Fibroblast of skin of right biceps (primary cell): ENCODE data around the gene VEGFB.

Experiments used
- DNase-seq: peaks from one replicate; pipeline ENCODE4 v3.0.0-alpha.2; 2013

Gene VEGFB

DNA sequence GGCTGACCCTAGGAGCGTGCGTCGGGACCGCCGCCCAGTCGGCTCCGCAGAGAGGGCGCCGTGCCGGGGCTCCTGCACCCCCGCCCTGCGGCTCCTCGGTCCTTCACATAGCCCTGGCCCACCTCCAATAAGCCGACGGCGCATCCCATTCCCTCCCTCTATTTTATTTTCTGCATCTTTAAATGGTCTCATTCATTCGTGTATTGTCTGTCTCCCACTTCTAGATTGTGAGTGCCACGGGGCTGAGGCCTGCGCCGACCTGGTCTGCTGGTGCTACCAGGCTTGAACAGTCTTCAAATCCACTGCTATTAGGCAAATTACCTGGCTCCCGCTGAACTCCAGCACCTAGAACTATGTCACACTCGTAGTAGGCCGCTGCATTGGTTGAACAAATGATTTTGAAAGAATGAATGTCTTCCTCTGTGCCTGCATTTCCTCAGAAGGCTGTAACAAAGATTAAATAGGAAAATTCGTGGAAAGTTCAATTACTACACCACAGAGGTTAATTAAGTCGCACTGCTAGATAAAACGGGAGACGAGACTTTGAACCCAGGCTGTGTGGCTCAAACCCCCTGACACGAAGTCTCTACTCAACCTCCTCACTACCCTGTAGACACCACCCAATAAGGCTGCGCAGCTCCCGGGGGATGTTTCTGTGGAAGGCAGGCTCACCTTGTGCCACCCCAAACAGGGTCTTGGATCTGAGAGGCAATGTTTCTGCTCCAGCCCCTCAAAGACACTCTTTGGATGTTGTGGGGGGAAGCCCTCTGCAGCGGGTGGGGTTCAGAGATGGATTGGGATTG, 13.5 kb downstream of the VEGFB start:
- DNase-seq: no peak

DNA sequence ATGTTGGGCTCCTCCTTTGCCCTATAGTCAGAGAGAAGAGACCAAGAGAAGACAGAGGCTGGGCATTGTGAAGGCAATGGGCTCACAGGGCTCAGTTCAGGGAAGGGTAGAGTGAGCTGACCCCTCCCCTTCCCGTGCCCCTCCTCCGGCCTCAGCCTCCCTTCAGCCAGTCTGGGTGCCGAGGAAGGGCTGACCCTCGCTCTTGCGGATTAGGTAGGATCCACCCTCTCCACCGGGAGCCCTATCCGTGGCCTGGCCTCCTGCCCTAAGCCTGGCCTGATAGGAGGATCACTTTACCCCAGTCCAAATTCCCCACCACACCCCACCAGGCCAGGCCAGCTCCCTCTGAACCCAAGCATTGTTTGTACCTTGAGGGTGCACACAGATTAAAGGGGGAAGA, 14.2 kb downstream of the VEGFB start:
- DNase-seq: no peak

DNA sequence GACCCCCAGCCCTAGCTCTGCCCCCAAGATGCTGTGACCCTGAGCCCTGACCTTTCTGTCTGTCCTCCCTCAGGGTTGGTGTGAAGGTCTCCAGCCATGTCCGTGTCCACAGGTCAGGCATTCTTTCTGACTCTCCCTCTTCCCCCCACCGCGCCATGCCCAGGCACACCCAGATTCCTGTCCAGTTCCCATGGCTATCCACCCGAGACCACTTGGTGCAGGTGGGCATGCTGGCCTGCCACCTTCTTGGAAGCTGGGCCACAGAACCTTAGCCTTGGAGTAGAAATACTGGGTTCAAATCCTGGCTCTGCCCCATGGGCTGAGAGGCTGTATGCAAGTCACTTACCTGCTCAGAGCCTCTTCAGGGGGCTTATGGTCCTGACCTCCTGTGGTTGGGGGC, 14.7 kb downstream of the VEGFB start:
- no peak for DNase-seq

DNA sequence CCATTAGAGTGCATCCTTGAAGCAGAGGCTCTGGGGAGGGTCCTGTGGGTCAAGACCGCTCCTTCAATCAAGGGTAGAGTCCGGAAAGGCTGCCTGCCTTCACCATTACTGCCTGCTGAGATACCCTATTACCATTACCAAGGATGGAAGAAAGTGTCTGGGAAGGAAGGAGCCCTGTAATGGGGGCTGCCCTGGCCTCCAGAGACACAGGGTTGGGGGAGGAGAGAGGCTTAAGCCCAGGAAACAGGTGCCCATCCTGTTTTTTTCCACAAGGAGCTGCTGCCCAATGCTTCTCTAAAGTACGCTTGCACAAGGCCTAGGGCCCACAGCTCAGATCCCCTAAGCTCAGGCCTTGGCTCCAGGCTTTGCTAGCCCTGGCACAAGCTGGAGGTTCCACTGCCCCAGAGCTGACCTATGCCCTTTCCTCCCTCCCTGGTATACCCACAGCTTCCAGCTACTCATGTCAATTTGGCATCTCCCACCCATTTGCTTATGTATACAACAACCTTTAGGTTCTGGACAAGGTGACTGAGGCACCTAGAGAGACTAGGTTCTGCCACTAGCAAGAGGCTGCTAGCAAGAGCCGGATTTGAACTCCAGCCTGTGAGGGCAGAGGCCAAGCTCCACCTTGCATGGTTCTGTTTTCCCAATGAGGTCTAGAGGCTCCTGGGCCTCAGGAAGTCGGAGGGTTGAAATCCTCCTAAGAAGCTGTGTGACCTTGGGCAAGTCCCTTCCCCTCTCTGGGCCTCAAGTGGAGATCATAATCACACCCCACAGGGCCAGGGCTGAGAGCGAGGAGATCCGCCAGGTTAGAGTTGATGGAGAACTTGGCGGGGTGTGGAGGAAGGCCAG, 15.4 kb downstream of the VEGFB start:
- no peak for DNase-seq

DNA sequence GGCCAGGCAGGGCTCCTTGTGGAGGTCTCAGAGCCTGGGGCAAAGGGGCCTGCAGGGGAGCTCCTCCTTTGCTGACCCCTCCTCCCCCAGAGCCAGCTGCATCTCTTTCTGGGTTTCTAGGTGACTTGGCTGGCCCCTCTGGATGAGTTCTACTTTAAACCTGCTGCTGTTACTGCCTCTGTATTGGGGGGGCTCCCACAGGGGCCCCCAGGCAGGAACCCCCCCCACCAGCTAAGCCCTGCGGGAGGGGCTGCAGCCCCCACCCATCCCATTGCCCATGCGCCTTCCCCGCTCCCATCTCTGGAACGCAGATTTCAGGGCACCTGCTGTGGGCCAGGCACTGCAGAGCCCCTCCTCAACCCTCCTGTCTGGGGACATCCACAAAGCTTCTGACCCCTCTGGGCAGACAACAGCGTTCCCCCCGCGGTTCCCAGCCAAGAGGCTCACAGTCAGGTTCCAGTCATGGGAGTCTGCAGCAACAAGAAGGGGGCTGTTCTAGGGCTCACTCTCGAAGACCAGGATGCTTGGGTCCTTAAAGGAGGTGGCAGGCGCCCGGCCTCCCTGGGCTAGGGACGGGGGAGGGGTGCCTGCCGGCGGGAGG, 16.1 kb downstream of the VEGFB start:
- no peak for DNase-seq

DNA sequence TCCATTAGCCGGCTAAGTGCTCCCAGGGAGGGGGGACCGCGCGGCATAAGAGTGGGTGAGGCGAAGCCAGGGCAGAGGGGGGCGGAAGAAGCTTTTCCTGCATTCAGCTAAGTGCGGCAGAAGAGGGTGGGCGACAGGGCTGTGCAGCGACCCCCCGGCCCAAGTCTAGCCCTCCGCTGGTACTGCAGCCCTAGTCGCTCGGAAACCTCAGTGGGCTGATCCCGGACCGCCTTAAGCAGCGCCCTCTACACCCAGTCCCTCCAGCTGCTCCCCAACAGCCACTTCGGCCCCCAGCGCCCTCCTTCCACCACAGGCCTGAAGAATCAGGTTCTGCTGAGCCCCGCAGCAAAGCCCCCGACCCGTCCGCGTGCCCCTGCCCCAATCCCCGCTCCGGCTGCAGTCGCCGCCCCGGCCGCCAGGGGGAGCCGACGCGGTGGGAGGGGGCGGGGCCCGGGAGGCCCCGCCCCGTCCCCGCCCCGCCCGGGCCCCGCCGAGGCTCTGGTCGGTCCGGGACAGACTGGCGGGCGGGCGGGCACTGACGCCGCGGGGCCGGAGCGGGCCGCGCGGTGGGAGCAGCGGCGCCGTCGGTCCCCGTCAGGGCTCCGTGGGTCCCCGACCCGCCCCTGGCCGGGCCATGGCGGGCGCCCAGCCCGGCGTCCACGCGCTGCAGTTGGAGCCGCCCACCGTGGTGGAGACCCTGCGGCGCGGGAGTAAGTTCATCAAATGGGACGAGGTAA, 16.8 kb downstream of the VEGFB start, which contains the start of gene PLCB3:
PLCB3 (plus strand) TSS at position 515 of the 737 bp plus-strand sequence; CDS start at position 635, 120 bp downstream.
- DNase-seq: peak; percentile 54

DNA sequence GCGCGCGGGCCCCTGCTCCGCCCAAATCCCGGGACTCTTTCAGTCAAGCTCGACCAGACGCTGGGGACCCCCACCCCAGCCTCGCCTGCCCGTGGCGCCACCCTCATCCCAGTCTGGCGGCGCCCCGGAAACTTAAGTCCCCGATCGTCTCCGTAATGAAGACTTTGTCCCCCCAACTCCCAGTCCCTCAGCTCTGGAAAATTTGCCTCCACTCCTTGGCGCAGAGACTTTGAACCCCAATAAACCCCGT, 17.3 kb downstream of the VEGFB start:
- DNase-seq: no peak

DNA sequence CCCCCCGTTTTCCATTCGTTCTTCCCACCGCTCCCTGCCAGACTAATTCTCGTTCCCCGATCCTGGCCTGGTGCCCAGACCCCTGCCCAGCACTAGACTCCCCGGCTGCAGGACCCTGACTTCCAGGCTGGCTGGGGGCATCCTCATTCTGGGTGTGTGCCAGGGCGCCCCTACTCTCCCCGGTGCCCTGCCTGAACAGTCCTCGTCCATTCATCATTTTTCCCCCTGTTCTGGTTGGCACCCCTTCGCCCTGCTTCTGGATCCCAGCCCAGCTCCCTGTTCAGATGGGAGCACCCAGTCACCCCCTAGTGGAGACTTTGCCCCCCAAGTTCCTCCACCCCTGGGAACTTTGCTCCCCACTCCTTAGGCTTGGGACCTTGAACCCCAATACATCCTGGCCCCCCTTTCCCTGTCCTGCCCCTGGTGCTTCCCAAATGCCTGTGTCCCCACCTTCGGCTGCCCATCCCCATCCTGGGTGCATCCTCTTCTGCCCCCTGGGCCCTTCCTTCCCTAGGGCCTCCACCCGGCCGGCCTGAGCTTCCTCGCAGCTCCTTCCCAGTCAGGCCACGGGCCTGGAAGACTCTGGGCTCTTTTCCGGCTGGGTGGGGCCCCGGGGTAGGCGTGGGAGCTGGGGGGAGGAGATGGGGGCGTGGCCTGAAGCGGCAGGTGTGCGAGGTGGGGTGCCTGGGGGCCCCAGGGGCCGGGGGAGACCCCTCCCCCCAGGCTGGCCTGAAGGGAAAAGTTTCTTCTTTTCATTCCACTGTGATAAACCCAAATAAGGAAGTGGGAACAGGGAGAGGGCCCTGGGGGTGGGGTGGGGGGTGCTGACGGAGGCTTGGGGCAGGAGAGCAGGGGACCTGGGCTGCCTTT, 17.9 kb downstream of the VEGFB start:
- DNase-seq: peak; percentile 42

DNA sequence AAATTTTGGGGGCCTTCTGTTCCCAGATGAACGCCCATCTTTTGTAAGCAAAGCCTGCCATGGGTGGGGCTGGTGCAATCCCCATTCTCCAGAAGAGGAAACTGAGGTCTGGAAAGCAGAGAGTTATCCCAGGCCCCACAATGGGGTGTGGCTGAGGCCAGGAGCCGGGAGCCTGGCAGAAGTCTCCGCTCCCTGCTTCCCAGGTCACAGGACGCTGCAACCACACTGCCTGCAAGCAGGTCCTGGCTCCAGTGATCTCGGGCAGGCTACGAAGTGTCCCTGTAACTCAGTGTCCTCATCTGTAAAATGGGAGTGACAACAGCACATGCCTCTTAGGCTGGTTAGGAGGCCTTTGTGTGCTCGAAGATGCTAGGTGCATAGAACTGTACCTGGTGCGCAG, 18.7 kb downstream of the VEGFB start:
- no peak for DNase-seq

DNA sequence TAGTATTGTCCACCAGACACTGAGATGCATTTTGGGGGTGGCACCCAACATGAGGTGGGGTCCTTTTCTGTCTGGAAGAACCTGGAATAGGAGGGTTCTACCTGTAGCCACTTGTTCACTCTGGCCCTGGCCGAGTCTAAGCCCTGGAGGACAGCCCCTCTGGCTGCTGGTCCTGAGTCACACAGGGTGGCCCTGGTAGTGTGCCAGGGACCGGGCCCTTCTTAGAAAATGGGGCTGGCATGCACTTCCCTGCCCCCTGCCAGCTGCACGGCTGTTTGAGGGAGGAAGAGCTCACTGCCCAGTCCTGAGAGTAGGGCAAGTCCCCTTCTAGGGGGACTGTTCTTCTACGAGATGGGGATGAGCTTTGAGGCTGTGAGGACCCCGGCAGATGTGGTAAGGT, 19.1 kb downstream of the VEGFB start:
- DNase-seq: no peak

DNA sequence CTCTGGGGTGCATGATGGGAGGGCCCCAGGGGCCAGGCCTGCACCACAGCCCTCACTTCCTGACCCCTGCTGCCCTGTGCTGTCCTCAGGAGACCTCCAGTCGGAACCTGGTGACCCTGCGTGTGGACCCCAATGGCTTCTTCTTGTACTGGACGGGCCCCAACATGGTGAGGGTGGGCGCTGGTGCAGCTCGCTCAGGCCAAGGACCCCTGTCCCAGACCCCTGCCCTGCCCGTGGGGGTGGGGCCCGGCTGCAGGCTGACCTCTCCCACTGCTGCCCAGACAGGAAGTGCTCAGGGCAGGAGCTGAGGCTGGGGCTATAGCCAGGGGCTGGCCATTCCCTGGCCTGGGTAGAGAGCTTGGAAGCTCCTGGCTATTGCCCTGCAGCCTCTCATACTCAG, 19.9 kb downstream of the VEGFB start:
- DNase-seq: no peak

DNA sequence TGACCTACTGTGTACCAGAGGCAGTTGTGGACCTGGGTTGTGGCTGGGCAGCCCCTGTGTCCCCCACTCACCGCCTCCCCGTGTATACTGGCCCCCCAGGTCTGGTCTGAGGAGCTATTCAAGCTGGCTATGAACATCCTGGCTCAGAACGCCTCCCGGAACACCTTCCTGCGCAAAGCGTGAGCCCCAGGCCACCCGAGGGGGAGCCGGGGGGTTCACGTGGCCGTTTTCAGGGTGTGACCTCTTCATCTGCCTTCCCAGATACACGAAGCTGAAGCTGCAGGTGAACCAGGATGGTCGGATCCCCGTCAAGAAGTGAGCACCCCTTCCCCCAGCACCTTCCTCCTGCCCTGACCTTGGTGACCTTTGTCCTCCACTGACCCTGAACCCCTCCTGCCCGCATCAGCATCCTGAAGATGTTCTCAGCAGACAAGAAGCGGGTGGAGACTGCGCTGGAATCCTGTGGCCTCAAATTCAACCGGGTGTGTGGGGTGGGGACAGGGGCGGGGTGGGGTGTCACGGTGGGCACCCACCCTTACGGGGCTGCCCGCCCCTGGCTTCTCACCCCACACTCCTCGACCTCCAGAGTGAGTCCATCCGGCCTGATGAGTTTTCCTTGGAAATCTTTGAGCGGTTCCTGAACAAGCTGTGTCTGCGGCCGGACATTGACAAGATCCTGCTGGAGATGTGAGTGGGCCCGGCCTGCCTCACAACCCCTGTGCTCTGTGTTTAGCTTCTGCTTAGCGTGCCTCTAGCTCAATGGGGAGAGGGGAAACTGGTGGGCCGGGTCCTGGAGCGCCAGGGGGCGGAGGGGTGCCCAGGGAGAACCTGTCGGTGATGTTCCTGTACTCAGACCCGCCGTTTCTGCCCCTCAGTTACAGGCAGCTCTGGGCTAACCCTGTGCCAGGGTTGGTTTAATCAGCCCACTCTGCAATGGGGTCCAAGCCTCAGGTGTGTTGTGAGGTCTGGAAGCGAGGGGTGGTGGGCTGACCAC, 21.0 kb downstream of the VEGFB start:
- DNase-seq: no peak

DNA sequence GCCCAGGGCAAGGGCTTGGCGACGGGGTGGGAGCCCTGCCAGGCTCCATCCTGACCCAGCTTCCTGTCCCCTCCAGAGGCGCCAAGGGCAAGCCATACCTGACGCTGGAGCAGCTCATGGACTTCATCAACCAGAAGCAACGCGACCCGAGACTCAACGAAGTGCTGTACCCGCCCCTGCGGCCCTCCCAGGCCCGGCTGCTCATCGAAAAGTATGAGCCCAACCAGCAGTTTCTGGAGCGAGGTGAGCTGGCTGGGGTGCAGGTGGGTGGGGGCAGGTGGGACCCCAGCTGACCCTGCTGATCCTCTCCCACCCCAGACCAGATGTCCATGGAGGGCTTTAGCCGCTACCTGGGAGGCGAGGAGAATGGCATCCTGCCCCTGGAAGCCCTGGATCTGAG, 21.9 kb downstream of the VEGFB start:
- DNase-seq: no peak

DNA sequence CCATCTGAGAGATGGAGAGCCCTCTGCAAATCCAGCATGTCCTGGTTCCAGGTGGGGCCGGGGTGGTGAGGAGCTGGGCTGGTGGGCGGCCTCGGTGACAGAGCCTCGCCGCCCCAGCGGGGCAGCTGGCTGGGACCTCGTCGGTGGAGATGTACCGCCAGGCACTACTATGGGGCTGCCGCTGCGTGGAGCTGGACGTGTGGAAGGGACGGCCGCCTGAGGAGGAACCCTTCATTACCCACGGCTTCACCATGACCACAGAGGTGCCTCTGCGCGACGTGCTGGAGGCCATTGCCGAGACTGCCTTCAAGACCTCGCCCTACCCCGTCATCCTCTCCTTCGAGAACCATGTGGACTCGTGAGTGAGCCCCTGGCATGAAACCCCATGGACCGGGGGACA, 24.0 kb downstream of the VEGFB start:
- DNase-seq: no peak

DNA sequence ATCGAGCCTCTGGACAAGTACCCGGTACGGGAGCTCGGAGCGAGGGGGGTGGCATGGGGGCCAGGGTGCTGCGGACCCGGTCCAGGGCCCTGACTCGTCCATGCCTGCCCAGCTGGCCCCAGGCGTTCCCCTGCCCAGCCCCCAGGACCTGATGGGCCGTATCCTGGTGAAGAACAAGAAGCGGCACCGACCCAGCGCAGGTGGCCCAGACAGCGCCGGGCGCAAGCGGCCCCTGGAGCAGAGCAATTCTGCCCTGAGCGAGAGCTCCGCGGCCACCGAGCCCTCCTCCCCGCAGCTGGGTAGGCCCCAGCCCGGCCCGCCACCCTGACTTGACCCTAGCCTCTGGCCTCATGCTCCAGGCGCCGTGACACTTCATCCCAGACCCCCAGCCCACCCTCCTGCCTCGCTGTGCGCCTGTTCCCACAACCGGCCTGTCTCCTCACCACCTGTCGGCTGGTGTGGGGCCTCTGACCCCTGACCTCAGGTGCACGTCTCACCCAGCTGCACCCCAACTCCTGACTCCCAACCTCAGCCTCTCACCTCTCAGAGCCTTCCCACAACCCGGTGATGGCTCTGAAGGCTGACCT, 24.7 kb downstream of the VEGFB start:
- DNase-seq: no peak

DNA sequence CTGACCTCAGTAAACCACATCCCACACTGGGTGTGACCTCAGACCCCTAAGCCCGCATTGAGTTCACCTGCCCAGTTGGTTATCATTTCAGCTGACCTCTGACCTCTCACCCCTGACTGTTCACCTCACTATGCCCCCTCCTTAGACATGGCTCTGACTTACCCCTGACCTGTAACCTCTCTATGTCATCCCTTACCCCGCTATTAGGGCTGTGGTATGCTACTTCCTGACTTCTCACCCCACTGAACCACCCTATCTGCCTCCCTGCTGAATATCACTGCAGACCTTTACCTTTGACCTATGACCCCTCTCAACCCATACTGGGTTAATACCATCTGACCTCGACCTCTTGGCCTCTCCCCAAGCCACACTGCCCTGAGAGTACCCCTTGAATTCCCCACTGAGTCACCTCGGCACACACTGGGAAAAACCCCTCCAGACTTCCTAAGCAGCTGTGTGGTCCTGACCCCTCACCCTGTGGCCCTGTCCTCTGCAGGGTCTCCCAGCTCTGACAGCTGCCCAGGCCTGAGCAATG, 25.2 kb downstream of the VEGFB start:
- DNase-seq: no peak

DNA sequence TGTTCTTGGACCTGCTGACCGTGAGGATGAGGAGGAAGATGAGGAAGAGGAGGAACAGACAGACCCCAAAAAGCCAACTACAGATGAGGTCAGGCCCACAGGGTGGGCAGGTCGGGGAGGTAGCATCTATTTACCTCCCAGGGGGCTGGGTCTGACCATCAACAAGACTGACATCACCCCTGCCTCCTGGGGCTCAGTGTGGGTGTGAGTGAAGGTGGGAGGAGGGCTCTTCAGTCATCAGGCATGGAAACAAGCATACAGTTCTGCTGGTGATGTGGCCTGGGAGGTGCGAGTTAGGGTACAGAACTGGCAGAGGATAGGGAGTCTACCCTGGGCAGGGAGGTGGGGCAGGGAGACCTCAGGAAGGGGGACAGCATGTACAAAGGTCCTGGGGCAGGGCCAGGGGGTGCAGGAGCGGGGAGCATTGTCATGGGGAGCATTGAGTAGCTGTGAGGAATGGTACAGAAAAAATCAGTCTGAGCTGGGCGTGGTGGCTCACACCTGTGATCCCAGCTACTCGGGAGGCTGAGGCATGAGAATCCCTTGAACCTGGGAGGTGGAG, 25.8 kb downstream of the VEGFB start:
- no peak for DNase-seq

DNA sequence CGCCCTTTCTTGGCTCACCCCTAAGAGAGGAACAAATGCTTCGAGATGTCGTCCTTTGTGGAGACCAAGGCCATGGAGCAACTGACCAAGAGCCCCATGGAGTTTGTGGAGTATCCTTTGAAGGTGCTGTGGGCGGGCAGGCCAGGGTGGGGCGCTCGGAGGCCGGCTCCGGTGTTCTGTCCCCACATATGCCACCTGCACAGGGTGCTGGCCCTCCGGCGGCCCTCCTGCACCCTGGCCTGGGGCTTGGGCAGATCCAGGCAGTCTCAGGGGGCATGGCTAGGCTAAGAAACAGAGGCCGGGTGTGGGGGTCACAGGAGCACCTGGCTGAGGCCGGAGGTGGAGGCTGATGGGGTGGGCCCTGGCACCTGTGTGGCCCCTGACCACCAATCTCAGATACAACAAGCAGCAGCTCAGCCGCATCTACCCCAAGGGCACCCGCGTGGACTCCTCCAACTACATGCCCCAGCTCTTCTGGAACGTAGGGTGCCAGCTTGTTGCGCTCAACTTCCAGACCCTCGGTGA, 27.2 kb downstream of the VEGFB start:
- no peak for DNase-seq

DNA sequence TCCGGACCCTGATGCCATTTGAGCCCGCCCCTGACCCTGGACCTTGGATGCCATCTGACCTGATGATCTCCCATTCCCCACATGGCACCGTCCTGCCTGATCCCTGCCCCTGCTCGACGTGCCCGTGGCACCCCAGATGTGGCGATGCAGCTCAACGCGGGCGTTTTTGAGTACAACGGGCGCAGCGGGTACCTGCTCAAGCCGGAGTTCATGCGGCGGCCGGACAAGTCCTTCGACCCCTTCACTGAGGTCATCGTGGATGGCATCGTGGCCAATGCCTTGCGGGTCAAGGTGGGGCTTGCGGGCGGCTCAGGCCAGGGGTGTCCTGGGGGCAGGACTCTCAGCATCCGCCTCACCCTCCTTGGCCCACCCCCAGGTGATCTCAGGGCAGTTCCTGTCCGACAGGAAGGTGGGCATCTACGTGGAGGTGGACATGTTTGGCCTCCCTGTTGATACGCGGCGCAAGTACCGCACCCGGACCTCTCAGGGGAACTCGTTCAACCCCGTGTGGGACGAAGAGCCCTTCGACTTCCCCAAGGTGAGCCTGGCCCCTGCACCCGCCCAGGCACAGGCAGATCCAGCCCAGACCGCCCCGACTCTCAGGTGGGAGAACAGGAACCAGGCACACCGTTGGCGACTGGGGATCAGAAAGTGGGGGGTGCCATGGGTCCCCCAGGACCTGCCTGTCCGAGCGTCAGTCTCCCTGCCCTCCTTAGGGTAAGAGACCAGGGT, 28.1 kb downstream of the VEGFB start:
- no peak for DNase-seq
